HS-27A (cell line): ENCODE data around the gene MKLN1.
"Not testable (repeated sequence)": the region's sequence is repeated elsewhere in the genome, so short reads cannot be mapped to it uniquely, and the experiment has no call there.

Experiments used
- DNase-seq: peaks from one replicate; pipeline ENCODE4 v3.0.0-alpha.2; 2012; ENCODE audit warnings: low read depth, missing footprints

MKLN1 gene

DNA sequence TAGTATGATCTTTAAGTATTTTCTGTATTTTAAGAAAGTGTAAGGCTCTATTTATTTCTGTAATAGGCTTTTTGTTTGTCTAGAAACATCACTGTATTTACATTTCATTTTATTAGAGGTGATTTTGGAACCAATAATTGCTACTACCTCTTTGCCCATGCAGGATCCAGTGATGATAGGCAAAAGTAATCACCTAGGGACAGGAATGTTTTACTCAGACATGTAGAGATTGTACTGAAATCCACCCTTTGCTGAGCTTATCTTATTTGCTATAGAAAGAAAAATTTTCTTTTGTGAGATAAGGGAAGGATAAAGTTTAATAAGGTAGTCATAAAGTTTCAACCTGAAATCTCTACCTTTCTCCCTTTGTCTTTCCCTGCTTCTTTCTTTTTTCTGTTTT lies 73.5 kb downstream of the MKLN1 start:
- no peak for DNase-seq

DNA sequence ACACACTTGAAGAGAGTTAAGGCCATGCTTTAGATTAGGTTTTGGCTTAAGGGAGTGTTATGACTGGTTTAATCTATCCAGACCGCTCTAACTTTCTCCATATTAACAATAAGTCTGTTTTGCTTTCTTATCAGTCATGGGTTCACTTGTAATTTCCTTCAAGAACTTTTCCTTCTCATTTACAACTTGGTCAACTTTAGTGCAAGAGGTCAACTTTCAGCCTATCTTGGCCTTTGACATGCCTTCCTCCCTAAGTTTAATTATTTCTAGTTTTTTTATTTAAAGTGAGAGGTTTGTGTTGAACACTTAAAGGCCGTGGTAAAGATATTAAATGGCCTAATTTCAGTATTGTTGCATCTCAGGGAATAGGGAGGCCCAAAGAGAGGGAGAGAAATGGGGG lies 75.6 kb downstream of the MKLN1 start:
- no peak for DNase-seq

DNA sequence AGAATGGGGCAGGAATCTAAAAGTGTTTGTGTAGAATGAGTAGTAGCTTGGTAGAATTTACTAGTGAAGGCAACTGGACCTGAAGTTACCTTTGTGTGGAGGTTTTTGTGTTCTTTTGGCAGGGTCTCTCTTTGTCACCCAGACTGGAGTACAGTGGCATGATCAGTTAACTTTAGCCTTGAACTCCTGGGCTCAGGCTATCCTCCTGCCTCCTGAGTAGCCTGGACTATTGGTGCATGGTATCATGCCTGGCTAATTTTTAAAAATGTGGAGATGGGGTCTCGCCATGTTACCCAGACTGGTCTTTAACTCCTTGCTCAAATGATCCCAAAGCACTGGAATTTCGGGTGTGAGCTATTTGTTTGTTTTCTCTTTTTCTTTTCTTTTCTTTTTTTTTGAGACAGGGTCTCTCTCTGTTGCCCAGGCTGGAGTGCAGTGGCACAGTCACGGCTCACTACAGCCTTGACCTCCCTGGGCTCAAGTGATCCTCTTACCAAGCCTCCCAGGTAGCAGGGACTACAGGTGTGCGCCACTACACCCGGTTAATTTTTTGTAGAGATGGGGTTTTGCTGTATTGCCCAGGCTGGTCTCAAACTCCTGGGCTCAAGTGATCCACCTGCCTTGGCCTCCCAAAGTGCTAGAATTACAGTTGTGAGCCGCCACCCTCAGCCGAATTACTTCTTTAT lies 76.7 kb downstream of the MKLN1 start:
- DNase-seq, result no peak

DNA sequence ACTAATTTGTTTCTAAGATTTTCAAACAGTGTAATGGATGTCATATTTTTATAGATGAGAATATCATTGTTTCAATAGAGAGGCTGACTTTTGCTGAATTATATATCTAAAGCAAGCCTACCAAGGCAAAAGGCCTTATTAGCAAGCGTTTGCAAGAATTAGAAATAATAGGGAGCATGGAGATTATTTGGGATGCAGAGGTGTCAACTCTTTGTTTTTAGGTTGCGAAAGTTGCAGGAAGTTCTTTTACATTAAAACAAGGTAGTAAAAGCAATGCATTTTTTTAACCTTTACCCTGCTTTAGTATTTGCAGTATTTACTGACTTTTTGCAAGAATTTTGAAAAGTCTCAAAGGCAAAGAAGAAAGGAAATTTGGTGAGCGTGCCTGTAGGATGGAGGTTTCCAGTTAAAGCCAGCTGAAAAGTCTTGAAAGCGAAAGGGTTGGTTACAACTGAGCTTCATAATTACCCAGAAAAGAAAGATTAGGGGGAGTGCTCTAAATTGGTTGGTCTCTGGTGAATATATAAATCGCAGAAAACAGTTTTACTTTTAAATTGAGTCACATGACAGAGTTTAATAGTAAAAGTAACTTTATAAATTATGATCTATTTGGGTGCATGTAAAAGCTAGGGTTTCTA lies 81.6 kb downstream of the MKLN1 start:
- no peak for DNase-seq

DNA sequence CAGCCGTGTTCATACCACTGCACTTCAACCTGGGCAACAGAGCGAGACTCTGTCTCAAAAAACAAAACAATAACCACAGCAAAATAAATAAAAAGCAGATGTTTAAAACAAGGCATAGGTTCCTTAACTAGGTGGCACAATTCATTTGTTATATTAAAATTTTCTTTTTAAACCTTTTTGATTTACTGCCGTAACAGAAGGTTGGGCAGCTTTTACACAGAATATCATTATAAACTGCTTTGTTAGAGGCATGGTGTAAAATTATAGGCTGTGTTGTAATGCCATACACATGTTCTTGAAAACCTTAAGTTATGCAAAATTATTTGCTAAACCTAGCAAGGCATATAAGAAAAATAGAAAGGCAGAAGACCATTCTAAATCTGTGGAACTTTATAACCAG lies 84.4 kb downstream of the MKLN1 start:
- no peak for DNase-seq

DNA sequence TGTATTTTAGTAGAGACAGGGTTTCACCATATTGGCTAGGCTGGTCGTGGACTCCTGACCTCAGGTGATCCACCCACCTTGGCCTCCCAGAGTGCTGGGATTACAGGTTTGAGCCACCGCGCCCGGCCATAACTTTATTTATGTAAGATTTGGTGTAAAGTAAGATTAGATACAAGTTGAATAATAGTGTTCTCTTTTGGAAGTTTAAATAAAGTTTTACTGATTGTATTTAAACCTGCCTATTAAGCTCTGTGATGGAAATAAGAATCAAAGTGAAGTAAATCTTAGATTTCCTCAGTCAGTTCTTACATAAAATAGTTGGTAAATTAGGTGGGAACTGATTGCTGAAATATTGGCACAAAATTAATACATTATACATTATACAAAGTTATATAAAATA lies 86.0 kb downstream of the MKLN1 start:
- no peak for DNase-seq

DNA sequence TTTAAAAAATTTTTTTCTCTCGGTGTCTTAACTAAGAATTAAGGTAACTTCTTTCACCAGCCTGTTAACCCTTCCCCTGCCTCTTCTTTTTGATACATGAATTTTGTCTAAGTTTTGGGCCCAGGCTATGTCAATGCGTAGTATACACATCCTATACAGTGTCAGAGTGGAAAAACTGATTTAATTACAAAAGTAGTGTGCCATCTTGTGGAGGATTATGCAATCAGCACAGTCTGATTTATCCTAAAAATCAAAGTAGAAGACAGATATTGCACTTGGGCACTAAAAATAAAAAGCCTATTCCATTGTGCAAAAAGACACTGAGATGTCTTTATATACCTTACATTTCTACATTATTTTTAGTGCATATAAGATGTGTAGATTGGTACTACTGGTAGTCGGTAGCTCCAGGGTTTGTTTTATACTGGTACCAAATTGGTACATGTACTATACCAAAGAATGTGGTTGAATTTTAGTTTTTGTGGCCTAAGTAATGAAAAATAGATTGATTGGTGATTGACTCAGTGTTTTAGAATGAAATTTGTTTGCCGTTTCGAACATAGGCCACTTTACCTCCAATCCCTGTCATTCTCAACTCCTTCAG lies 96.6 kb downstream of the MKLN1 start:
- DNase-seq, result no peak

DNA sequence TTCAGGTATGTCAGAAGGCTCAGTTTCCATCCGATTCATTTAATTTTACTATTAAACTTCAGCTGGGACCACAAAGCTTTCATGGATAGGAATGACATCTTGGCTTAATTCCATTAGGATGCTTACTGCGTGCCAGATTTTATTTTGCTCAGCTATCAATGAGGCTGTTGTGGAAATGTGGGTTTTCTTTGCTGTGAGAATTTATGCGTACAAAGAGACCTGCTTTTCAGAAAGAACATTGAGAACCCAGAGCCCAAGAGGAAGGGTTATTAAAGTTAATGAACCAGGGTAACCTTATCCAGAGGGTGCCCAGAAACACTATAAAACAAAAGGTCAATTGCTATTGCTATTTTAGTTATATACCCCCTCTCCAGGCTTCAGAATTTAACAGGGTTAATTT lies 98.3 kb downstream of the MKLN1 start:
- DNase-seq, result no peak

DNA sequence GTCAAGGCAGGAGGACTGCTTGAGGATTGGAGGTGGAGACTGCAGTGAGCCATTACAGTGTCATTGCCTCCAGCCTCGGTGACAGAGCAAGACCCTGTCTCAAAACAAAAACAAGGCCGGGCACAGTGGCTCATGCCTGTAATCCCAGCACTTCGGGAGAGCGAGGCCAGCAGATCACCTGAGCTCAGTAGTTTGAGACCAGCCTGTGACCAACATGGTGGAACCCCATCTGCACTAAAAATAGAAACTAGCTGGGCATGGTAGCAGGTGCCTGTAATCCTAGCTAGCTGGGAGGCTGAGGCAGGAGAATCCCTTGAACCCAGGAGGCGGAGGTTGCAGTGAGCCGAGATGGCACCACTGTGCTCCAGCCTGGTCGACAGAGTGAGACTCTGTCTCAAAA lies 103.2 kb downstream of the MKLN1 start:
- DNase-seq, result not testable (repeated sequence)

DNA sequence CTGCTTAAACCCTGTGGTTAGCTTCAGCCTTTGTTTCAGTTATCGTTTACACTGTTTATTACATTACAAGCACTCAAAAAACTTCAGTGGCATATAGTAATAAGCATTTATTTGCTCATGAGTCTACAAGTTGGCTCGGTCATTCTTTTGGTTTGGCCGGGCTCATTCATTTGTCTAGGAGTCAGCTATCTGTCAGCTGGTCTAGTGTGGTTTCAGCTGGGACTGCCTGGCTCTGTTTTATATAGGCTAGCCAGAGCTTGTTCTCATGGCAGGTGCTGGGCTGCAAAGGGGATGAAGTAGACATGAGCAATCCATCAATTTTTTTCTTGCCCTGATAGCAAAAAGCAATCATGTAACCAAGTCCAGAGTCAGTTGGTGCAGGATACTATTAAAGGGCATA lies 103.6 kb downstream of the MKLN1 start:
- DNase-seq, result no peak

DNA sequence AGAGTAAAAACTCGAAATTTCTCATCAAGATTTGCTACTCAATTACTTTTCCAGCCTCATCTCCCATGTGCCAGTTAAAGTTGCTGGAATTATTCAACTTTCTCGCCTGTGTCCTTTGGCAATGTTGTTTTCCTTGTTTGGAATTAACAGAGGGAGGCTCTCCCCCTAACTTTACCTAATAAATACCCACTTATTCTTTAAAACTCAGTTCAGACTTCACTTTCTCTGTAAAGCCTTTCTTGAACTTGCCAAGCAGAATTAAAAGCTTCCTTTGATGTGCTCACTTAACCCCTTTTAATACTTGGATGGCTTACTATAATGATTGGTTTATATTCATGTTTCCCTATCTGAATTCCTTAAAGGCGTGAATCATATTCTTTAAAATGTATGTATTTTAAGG lies 104.1 kb downstream of the MKLN1 start:
- no peak for DNase-seq

DNA sequence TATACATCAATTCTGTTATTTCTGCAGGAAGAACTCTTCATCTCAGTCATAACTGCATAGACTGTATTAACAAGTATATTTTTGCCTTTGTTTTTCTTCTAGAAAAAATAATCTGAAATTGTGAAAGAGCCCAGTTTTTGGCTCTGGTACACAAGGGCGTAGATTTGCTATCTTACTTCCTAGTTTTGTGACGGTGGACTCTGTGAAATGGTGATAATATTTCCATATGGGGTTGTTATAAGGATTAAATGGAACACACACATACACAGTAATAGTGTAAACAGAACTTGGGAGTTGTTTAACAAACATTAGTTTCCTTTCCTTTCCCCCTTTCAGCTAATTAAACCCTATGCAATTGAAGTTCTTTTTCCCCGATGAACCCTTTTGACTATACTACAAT lies 108.7 kb downstream of the MKLN1 start:
- no peak for DNase-seq

DNA sequence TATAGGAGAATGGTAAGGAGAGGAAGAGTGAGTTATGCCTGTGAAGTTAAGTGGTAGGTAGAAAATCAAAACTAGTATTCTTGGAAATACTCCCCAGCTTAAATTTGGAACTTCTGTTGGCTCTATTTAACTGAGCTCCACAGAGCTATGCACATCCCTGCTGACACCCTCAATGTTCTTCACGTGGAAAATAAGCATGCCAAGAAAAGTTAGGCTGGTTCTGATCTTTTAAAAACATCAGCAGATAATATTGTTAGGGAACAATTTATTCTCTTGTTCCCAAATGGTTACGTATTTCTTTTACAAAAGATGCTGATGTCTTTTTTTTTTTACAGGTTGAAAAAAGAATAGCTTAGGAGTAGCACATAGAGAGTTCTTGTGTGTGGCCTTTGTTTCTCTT lies 111.3 kb downstream of the MKLN1 start:
- DNase-seq, result no peak

DNA sequence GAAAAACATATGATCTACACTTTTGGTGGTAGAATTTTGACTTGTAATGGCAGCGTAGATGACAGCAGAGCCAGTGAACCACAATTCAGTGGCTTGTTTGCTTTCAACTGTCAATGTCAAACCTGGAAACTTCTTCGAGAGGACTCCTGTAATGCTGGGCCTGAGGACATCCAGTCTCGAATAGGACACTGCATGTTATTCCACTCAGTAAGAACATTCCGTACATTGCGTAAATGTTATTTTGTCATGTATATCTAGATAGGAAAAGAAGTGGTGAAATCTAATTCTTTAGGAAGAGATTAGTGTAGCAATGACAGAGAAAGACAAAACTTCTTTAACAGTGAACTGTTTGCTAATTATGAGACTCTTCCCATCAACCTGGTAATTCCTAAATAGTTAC lies 115.8 kb downstream of the MKLN1 start:
- DNase-seq, result no peak

DNA sequence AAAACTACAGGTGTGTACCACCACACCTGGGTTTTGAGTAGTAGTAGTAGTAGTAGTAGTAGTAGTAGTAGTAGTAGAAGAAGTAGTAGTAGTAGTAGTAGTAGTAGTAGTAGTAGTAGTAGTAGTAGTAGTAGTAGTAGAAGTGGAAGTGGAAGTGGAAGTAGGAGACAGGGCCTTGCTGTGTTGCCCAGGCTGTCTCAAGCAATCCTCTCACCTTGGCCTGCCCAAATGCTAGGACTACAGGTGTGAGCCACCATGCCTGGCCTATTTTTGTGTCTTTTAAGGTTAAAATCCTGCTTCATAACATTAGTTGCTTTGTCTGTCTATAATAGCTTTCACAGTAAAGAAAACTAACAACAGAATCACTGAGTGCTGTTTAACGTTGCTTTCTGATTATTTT lies 117.0 kb downstream of the MKLN1 start:
- no peak for DNase-seq

DNA sequence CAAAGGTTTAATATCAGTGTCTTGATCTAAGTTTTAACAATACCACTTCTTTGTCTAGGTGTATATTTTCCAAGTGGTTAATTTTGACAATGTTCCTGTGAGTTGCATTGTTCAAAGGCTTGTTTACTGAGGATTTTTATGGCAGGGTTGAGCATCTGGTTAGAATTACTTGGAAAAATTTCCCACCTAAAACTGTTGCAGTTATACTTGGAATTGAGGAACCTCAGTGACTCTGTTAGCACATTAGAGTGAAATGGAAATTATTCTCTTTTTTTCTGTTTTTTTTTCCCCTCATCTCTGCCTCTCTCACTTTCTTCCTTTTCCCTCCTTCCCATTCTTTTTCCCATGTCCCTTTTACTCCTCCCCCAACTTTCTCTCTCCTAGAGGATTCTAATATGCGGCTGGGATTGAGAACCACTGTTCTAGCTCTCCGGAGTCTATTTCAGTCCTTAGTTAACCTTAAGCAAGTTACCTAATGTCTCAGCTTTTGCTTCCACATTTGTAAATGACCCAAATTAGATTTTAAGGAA lies 121.8 kb downstream of the MKLN1 start:
- no peak for DNase-seq

DNA sequence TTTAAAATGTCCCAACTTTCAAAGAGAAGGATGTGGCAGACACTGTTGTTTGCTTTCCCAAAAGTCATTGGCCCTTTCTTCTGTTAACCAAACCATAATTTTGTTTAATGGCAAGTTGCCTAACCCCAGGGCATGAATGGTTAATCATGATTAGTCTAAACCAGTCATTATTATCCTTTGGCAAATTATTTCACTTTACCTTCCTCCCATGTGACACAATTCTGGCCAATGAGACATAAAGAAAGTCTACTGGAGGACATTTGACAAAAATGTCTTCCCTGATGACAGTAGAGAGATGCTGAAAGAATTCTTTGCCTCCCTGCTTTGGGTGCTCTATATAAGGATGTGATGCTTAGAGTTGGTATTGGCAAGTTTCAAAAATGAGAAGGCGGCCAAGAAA lies 126.8 kb downstream of the MKLN1 start:
- DNase-seq, result no peak

DNA sequence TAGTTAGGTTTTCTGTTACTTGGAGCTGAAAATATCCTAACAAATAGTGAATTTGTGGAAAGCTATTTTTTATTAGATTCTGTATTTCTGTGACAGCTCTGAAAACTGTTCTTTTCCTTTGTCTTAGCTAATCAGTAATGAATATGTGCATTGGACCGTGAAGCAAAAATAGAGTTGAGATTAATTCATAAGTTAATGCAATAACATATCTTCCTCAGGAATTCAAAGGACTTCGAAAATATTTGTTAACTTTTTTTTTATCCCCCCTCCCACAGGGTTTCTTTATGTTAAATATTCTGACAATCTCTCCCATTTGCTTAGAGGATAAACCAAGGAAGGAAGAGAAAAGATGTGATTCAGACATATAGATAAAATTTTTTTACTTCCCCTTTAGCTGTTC lies 127.3 kb downstream of the MKLN1 start:
- DNase-seq, result no peak

DNA sequence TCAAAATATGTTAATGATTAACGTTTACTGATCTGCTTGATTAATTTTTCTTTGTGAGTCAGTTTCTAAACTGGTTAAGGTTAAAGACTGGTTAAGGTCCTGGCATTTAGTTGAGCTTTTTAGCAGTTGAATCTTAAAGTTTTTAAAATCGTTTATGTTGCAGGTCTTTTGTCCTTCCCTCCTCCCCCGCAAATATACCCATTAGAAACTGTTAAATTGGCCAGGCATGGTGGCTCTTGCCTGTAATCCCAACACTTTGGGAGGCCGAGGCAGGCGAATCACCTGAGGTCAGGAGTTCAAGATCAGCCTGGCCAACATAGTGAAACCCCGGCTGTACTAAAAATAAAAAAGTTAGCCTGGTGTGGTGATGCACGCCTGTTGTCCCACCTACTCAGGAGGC lies 127.9 kb downstream of the MKLN1 start:
- no peak for DNase-seq

DNA sequence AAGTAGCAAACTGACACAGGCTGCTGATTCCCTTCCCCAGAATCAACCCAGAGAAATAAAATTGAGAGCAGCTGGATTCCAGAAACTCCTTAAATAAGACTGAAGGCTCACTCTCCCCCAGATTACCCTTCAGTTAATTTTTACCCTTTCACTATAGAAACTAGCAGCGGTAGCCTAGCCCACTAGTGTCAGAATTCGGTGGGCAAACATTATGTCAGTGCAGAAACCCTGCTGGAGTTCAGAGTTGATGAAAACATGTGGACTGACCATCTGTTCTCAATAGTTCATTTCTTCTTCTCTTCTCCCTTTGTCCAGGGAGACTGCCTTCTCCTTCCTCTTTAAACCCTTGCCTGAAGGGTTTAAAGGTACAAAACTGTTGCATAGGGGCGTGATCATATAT lies 128.7 kb downstream of the MKLN1 start:
- DNase-seq, result no peak

DNA sequence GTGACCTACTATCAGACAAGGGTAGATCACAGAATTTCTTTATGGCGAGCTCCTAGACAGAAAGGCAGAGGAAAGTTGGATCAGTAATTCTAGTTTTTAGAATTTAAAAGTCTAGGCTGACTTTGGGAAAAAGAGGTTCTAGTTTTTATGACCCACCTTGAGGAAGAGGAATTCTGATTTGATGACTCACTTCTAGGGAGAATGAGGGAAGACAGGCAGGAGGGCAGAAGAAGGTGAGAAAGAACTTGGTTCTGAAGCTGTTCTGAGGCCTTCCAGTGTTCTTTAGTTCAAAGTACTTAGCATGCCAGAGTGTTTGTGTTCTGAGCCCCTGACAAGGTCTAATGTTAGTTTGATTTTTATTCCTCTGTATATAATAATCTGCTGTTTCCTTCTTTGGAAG lies 131.6 kb downstream of the MKLN1 start:
- DNase-seq, result no peak

DNA sequence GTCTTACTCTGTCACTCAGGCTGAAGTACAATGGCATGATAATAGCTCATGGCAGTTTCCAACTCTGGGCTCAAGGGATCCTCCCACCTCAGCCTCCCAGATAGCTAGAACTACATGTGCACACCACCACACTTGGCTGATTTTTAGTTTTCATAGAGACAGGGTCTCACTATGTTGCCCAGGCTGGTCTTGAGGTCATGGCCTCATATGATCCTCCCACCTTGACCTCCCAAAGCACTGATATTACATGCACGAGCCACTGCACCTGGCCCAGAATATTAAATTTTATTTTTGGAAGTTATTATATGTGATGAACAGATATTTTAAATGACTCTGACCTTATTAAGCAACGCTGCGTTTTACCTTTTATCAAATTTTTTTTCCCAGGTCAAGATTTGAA lies 134.4 kb downstream of the MKLN1 start:
- no peak for DNase-seq

DNA sequence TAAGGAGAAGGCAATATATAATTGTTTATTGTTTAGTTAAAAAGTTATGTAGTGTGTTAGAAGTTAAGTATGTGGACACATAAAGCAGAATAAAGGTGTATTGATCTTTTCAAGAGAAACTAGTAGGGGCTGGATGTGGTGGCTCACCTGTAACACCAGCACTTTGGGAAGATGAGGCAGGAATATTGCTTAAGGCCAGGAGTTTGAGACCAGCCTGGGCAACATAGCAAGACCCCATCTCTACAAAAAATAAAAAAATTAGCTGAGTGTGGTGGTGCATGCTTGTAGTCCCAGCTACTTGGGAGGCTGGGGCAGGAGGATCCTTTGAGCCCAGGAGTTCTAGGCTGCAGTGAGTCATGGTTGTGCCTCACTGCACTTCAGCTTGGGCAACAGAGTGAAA lies 135.0 kb downstream of the MKLN1 start:
- not testable (repeated sequence) for DNase-seq
